ENCODE data around the gene OAS2.
A peak's percentile ranks its signal among the peaks of the same experiment; 100 is the strongest.

Gene OAS2

DNA sequence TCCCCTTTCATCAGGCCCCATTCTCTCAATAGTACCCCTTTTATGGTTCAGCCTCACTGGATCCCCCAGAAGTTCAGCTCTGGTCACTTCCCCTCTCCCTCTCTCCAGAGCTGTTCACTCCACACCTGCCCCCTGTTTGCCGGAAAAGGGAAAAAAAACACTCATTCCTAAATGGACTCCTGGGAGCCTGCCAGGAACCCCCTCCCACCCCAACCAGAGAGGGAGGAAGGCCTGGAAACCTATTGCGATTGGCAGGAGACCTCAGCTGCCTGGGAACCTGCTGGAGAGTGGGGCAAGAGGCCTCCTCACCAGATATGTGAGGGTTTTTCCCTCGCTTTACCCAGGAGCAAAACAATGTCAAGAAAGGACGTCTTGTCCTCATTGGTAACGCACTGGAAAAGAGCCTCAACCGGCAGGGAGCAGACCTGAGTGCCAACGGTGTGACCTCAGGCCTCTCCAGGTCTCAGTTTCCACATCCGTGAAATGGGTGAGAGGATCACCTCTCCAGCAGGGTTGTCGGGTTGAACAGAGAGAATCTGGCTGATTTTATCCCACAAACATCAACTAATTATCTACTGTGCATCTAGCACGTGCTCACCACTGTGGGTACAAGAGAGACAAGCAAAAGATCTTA, 82.9 kb downstream of the OAS2 start:
- DNase-seq = peak; percentile 48
